HepG2 (cell line): ENCODE results near the gene DENND1C. TPM values are rescaled to one million over a fixed set of nuclear protein-coding genes. Genes with fewer than 3 reads are reported as not detected.

ENCODE experiments used
- ARNT ChIP-seq: fragments of 450-650 bp; IDR thresholded peaks from 2 replicates; pipeline ENCODE4 v1.6.1; 2017
- EEA1 ChIP-seq: sonication (generic); formaldehyde crosslinking; IDR thresholded peaks from 2 replicates; pipeline ENCODE4 v1.5.1; 2020; ENCODE audit warnings: mild to moderate bottlenecking, missing genetic modification reagents, borderline replicate concordance
- polyA plus RNA-seq, 8 experiments: library from polyadenylated mRNA; depleted of rRNA in 3 of 8; stranded (reverse) in 7 of 8; unstranded in 1 of 8; fragments of >200 nt; fragmentation: Illumina TruSeq in 4 of 8; extraction: Trizol in 4 of 8; gene quantifications; 2 replicates each; pipeline versions ENCODE4 v1.2.1 to v1.2.3, GENCODE V29; 2011 to 2016; ENCODE audit warnings: low read depth in 4 of 8, missing spikeins in 1 of 8, mixed read lengths in 1 of 8; ENCODE audit not compliant: insufficient read depth in 1 of 8
- total RNA-seq, 5 experiments: library from RNA; depleted of rRNA; stranded (reverse); fragments of >200 nt; fragmentation: Illumina TruSeq; extraction: Trizol; gene quantifications; 2 replicates each; pipeline ENCODE4 v1.2.3, GENCODE V29; 2016; ENCODE audit warnings: low read depth in 1 of 5
- TF ChIP-seq, protein P1 (sequence below), 2 experiments: fragments of 450-650 bp in 1 of 2; sonication (generic) in 1 of 2; formaldehyde crosslinking; IDR thresholded peaks; 2 replicates each; pipeline versions ENCODE4 v1.5.0 to v1.8.0; 2020 to 2022; ENCODE audit warnings: mild to moderate bottlenecking in 1 of 2, missing genetic modification reagents in 1 of 2
- TF ChIP-seq, protein P2 (sequence below): IDR thresholded peaks from 2 replicates; pipeline ENCODE4 v1.6.1; 2012; ENCODE audit warnings: low read depth, low read length, improper control_type of control experiment
- TF ChIP-seq, protein P3 (sequence below): sonication (generic); formaldehyde crosslinking; IDR thresholded peaks from 2 replicates; pipeline ENCODE4 v1.4.0; 2020; ENCODE audit warnings: missing genetic modification reagents
- TF ChIP-seq, protein P4 (sequence below): sonication (generic); formaldehyde crosslinking; IDR thresholded peaks from 2 replicates; pipeline ENCODE4 v1.8.0; 2022; ENCODE audit warnings: mild to moderate bottlenecking, missing genetic modification reagents
- TF ChIP-seq, protein P5 (sequence below): sonication (generic); formaldehyde crosslinking; IDR thresholded peaks from 2 replicates; pipeline ENCODE4 v1.4.0; 2020; ENCODE audit warnings: mild to moderate bottlenecking, missing genetic modification reagents
- TF ChIP-seq, protein P6 (sequence below): sonication (generic); formaldehyde crosslinking; IDR thresholded peaks from 2 replicates; pipeline ENCODE4; 2020; ENCODE audit warnings: missing genetic modification reagents, mild to moderate bottlenecking, borderline replicate concordance
- TF ChIP-seq, protein P7 (sequence below): sonication (generic); formaldehyde crosslinking; IDR thresholded peaks from 2 replicates; pipeline ENCODE4 v1.4.0; 2020; ENCODE audit warnings: mild to moderate bottlenecking, missing genetic modification reagents

DENND1C gene
- total and polyA plus RNA-seq, 2 of the 13 experiments (the other 11 are each of a cell fraction or from before 2014, with no cell fraction given) = 0.04 to 0.73 TPM

DNA sequence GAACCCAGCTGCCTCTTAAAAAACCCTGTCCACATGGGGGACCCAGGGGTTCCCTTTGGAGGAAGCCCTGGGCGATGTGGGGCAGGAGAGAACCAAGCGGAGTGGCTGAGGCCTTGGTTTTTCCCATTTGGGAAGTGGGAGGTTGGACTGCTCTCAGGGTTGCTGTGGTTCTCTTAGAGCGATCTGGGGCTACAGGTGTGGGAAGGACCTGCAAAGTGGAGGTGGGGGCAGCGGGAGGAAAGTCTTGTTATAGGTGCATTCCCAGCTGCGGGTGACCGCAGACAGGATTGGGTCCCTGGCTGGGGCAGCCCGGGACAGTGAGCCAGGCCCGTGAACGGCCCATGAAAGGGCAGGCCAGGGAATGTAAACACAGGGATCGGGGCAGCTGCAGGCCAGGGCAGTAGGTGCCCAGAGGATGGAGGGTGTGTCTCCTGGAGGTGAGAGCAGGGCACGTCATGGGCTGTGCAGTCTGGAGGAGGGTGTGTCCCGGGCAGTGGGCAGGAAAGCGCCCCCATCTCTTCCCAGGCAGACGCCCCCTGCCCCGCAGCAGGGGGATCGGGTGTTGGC lies 22.8 kb downstream of the DENND1C start (continued):
- TF ChIP-seq EEA1 (CRISPR knock-in tag) (no peak), ARNT (no peak)
- TF ChIP-seq, protein P1, sequence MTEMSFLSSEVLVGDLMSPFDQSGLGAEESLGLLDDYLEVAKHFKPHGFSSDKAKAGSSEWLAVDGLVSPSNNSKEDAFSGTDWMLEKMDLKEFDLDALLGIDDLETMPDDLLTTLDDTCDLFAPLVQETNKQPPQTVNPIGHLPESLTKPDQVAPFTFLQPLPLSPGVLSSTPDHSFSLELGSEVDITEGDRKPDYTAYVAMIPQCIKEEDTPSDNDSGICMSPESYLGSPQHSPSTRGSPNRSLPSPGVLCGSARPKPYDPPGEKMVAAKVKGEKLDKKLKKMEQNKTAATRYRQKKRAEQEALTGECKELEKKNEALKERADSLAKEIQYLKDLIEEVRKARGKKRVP (CRISPR knock-in tag; IDR thresholded peaks at IDR 0.05) = no peak
- TF ChIP-seq, protein P2, sequence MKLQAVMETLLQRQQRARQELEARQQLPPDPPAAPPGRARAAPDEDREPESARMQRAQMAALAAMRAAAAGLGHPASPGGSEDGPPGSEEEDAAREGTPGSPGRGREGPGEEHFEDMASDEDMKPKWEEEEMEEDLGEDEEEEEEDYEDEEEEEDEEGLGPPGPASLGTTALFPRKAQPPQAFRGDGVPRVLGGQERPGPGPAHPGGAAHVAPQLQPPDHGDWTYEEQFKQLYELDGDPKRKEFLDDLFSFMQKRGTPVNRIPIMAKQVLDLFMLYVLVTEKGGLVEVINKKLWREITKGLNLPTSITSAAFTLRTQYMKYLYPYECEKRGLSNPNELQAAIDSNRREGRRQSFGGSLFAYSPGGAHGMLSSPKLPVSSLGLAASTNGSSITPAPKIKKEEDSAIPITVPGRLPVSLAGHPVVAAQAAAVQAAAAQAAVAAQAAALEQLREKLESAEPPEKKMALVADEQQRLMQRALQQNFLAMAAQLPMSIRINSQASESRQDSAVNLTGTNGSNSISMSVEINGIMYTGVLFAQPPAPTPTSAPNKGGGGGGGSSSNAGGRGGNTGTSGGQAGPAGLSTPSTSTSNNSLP = no peak
- TF ChIP-seq, protein P3, sequence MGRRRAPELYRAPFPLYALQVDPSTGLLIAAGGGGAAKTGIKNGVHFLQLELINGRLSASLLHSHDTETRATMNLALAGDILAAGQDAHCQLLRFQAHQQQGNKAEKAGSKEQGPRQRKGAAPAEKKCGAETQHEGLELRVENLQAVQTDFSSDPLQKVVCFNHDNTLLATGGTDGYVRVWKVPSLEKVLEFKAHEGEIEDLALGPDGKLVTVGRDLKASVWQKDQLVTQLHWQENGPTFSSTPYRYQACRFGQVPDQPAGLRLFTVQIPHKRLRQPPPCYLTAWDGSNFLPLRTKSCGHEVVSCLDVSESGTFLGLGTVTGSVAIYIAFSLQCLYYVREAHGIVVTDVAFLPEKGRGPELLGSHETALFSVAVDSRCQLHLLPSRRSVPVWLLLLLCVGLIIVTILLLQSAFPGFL = no peak
- TF ChIP-seq, protein P4, sequence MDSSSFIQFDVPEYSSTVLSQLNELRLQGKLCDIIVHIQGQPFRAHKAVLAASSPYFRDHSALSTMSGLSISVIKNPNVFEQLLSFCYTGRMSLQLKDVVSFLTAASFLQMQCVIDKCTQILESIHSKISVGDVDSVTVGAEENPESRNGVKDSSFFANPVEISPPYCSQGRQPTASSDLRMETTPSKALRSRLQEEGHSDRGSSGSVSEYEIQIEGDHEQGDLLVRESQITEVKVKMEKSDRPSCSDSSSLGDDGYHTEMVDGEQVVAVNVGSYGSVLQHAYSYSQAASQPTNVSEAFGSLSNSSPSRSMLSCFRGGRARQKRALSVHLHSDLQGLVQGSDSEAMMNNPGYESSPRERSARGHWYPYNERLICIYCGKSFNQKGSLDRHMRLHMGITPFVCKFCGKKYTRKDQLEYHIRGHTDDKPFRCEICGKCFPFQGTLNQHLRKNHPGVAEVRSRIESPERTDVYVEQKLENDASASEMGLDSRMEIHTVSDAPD (CRISPR knock-in tag) = no peak
- TF ChIP-seq, protein P5, sequence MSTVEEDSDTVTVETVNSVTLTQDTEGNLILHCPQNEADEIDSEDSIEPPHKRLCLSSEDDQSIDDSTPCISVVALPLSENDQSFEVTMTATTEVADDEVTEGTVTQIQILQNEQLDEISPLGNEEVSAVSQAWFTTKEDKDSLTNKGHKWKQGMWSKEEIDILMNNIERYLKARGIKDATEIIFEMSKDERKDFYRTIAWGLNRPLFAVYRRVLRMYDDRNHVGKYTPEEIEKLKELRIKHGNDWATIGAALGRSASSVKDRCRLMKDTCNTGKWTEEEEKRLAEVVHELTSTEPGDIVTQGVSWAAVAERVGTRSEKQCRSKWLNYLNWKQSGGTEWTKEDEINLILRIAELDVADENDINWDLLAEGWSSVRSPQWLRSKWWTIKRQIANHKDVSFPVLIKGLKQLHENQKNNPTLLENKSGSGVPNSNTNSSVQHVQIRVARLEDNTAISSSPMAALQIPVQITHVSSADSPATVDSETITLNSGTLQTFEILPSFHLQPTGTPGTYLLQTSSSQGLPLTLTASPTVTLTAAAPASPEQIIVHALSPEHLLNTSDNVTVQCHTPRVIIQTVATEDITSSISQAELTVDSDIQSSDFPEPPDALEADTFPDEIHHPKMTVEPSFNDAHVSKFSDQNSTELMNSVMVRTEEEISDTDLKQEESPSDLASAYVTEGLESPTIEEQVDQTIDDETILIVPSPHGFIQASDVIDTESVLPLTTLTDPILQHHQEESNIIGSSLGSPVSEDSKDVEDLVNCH (CRISPR knock-in tag) = no peak
- TF ChIP-seq, protein P6, sequence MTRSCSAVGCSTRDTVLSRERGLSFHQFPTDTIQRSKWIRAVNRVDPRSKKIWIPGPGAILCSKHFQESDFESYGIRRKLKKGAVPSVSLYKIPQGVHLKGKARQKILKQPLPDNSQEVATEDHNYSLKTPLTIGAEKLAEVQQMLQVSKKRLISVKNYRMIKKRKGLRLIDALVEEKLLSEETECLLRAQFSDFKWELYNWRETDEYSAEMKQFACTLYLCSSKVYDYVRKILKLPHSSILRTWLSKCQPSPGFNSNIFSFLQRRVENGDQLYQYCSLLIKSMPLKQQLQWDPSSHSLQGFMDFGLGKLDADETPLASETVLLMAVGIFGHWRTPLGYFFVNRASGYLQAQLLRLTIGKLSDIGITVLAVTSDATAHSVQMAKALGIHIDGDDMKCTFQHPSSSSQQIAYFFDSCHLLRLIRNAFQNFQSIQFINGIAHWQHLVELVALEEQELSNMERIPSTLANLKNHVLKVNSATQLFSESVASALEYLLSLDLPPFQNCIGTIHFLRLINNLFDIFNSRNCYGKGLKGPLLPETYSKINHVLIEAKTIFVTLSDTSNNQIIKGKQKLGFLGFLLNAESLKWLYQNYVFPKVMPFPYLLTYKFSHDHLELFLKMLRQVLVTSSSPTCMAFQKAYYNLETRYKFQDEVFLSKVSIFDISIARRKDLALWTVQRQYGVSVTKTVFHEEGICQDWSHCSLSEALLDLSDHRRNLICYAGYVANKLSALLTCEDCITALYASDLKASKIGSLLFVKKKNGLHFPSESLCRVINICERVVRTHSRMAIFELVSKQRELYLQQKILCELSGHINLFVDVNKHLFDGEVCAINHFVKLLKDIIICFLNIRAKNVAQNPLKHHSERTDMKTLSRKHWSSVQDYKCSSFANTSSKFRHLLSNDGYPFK (CRISPR knock-in tag) = no peak
- TF ChIP-seq, protein P7, sequence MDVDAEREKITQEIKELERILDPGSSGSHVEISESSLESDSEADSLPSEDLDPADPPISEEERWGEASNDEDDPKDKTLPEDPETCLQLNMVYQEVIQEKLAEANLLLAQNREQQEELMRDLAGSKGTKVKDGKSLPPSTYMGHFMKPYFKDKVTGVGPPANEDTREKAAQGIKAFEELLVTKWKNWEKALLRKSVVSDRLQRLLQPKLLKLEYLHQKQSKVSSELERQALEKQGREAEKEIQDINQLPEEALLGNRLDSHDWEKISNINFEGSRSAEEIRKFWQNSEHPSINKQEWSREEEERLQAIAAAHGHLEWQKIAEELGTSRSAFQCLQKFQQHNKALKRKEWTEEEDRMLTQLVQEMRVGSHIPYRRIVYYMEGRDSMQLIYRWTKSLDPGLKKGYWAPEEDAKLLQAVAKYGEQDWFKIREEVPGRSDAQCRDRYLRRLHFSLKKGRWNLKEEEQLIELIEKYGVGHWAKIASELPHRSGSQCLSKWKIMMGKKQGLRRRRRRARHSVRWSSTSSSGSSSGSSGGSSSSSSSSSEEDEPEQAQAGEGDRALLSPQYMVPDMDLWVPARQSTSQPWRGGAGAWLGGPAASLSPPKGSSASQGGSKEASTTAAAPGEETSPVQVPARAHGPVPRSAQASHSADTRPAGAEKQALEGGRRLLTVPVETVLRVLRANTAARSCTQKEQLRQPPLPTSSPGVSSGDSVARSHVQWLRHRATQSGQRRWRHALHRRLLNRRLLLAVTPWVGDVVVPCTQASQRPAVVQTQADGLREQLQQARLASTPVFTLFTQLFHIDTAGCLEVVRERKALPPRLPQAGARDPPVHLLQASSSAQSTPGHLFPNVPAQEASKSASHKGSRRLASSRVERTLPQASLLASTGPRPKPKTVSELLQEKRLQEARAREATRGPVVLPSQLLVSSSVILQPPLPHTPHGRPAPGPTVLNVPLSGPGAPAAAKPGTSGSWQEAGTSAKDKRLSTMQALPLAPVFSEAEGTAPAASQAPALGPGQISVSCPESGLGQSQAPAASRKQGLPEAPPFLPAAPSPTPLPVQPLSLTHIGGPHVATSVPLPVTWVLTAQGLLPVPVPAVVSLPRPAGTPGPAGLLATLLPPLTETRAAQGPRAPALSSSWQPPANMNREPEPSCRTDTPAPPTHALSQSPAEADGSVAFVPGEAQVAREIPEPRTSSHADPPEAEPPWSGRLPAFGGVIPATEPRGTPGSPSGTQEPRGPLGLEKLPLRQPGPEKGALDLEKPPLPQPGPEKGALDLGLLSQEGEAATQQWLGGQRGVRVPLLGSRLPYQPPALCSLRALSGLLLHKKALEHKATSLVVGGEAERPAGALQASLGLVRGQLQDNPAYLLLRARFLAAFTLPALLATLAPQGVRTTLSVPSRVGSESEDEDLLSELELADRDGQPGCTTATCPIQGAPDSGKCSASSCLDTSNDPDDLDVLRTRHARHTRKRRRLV = no peak
